ENCODE measurements around the gene SLC48A1. TPM values are rescaled to one million over a fixed set of nuclear protein-coding genes. Genes with fewer than 3 reads are reported as not detected.

The SLC48A1 gene
- total and polyA plus RNA-seq, 10 of the 15 experiments (the other 5 are each of a cell fraction or from before 2014, with no cell fraction given), result 1.1 to 4.9 (median 1.9) TPM

DNA sequence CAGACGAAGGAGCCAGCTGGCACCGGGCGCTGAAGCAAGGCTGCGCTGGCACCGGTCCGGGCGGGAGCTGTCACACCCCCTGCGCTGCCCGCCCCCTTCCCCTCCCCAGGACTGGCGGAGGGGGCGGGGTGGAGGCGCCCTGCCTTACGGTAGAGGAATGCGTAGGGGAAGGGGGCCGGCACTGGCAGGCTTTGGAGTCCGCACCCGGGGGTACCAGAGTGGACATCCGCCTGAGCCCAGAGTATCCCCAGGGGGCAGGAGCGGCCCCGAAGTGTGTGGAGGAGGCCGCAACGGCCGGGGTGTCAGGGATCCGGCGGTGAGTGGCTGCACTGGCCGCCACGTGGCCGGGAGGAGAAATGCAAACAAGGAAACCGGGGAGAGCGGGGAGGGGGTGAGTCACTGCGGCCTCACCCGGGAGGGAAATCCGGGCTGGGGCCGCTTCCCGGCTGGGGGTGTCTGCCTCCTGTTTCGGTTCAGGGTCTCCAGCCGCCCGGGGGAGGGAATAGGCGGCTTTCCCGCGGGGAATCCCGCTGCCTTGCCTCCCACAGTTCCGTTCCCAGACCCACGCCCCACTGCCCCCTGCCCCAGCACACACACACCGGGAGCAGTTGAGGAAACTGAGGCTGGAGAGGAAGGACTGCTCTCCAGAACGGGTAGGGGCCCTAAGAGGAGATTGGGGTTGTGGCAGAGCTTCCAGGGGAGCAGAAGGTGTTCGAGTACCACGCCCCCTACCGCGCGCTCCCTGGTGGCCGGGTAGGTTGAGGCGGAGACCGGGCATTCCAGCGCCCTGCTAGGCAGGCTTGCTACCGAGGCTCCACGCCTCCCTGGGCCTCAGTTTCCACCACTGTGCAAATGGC is 14.0 kb upstream of the SLC48A1 start, which contains the start of gene RAPGEF3 (continued):
- TF ChIP-seq, protein P1, sequence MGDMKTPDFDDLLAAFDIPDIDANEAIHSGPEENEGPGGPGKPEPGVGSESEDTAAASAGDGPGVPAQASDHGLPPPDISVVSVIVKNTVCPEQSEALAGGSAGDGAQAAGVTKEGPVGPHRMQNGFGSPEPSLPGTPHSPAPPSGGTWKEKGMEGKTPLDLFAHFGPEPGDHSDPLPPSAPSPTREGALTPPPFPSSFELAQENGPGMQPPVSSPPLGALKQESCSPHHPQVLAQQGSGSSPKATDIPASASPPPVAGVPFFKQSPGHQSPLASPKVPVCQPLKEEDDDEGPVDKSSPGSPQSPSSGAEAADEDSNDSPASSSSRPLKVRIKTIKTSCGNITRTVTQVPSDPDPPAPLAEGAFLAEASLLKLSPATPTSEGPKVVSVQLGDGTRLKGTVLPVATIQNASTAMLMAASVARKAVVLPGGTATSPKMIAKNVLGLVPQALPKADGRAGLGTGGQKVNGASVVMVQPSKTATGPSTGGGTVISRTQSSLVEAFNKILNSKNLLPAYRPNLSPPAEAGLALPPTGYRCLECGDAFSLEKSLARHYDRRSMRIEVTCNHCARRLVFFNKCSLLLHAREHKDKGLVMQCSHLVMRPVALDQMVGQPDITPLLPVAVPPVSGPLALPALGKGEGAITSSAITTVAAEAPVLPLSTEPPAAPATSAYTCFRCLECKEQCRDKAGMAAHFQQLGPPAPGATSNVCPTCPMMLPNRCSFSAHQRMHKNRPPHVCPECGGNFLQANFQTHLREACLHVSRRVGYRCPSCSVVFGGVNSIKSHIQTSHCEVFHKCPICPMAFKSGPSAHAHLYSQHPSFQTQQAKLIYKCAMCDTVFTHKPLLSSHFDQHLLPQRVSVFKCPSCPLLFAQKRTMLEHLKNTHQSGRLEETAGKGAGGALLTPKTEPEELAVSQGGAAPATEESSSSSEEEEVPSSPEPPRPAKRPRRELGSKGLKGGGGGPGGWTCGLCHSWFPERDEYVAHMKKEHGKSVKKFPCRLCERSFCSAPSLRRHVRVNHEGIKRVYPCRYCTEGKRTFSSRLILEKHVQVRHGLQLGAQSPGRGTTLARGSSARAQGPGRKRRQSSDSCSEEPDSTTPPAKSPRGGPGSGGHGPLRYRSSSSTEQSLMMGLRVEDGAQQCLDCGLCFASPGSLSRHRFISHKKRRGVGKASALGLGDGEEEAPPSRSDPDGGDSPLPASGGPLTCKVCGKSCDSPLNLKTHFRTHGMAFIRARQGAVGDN (IDR thresholded peaks at IDR 0.05), result no peak
- no peak for TF ChIP-seq ZNF622 (IDR thresholded peaks at IDR 0.05)
- TF ChIP-seq HDAC6 (IDR thresholded peaks at IDR 0.05; ENCODE audit: unreplicated experiment), result no peak
- TF ChIP-seq ZNF217 (IDR thresholded peaks at IDR 0.05), result no peak
- no peak for TF ChIP-seq ZZZ3 (IDR thresholded peaks at IDR 0.05; ENCODE audit: control insufficient read depth, insufficient read length, low read depth)
- peak; percentile 47; the same call in 1 of the 2 replicates for TF ChIP-seq FOXK2 (IDR thresholded peaks at IDR 0.05)
- TF ChIP-seq RB1 (IDR thresholded peaks at IDR 0.05; ENCODE audit: borderline replicate concordance), result peak; percentile 41; the same call in 1 of the 2 replicates
- TF ChIP-seq NRF1 (conservative IDR thresholded peaks at IDR 0.05; ENCODE audit: low read depth, low read length), result no peak
- TF ChIP-seq MEF2B (IDR thresholded peaks at IDR 0.05; ENCODE audit: partially characterized antibody, poor library complexity, severe bottlenecking), result peak; percentile 83
- TF ChIP-seq WRNIP1 (IDR thresholded peaks at IDR 0.05; ENCODE audit: borderline replicate concordance, low read depth, low read length), result no peak
- TF ChIP-seq, protein P2, sequence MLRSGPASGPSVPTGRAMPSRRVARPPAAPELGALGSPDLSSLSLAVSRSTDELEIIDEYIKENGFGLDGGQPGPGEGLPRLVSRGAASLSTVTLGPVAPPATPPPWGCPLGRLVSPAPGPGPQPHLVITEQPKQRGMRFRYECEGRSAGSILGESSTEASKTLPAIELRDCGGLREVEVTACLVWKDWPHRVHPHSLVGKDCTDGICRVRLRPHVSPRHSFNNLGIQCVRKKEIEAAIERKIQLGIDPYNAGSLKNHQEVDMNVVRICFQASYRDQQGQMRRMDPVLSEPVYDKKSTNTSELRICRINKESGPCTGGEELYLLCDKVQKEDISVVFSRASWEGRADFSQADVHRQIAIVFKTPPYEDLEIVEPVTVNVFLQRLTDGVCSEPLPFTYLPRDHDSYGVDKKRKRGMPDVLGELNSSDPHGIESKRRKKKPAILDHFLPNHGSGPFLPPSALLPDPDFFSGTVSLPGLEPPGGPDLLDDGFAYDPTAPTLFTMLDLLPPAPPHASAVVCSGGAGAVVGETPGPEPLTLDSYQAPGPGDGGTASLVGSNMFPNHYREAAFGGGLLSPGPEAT (IDR thresholded peaks at IDR 0.05; ENCODE audit: low read depth), result peak; percentile 48; the same call in 1 of the 2 replicates
- TF ChIP-seq, protein P3, sequence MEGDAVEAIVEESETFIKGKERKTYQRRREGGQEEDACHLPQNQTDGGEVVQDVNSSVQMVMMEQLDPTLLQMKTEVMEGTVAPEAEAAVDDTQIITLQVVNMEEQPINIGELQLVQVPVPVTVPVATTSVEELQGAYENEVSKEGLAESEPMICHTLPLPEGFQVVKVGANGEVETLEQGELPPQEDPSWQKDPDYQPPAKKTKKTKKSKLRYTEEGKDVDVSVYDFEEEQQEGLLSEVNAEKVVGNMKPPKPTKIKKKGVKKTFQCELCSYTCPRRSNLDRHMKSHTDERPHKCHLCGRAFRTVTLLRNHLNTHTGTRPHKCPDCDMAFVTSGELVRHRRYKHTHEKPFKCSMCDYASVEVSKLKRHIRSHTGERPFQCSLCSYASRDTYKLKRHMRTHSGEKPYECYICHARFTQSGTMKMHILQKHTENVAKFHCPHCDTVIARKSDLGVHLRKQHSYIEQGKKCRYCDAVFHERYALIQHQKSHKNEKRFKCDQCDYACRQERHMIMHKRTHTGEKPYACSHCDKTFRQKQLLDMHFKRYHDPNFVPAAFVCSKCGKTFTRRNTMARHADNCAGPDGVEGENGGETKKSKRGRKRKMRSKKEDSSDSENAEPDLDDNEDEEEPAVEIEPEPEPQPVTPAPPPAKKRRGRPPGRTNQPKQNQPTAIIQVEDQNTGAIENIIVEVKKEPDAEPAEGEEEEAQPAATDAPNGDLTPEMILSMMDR (IDR thresholded peaks at IDR 0.05 in 2 of 3, conservative IDR thresholded peaks at IDR 0.05 in 1 of 3; ENCODE audit: control insufficient read depth in 2 of 3, extremely low read depth in 1 of 3, insufficient read depth in 1 of 3, low read depth in 3 of 3, low read length in 3 of 3), result peak; percentile 36 to 68 (median 51); a peak in 5 of 6 replicates
- TF ChIP-seq, protein P4, sequence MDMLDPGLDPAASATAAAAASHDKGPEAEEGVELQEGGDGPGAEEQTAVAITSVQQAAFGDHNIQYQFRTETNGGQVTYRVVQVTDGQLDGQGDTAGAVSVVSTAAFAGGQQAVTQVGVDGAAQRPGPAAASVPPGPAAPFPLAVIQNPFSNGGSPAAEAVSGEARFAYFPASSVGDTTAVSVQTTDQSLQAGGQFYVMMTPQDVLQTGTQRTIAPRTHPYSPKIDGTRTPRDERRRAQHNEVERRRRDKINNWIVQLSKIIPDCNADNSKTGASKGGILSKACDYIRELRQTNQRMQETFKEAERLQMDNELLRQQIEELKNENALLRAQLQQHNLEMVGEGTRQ (IDR thresholded peaks at IDR 0.05; ENCODE audit: borderline replicate concordance, low read depth, low read length), result peak; percentile 25
- TF ChIP-seq CBFB (IDR thresholded peaks at IDR 0.05; ENCODE audit: low read depth), result 0 out of 2 replicates have a peak, but pooled peaks have one; percentile 22
- TF ChIP-seq DPF2 (IDR thresholded peaks at IDR 0.05), result peak; percentile 45; the same call in 1 of the 2 replicates
- TF ChIP-seq, protein P5, sequence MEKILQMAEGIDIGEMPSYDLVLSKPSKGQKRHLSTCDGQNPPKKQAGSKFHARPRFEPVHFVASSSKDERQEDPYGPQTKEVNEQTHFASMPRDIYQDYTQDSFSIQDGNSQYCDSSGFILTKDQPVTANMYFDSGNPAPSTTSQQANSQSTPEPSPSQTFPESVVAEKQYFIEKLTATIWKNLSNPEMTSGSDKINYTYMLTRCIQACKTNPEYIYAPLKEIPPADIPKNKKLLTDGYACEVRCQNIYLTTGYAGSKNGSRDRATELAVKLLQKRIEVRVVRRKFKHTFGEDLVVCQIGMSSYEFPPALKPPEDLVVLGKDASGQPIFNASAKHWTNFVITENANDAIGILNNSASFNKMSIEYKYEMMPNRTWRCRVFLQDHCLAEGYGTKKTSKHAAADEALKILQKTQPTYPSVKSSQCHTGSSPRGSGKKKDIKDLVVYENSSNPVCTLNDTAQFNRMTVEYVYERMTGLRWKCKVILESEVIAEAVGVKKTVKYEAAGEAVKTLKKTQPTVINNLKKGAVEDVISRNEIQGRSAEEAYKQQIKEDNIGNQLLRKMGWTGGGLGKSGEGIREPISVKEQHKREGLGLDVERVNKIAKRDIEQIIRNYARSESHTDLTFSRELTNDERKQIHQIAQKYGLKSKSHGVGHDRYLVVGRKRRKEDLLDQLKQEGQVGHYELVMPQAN (conservative IDR thresholded peaks at IDR 0.05), result peak; percentile 45
- TF ChIP-seq NR2C1 (IDR thresholded peaks at IDR 0.05), result no peak
- no peak for TF ChIP-seq RELA (IDR thresholded peaks at IDR 0.05; ENCODE audit: borderline replicate concordance, partially characterized antibody)
